NCI-H510A treated with DMSO at 0.1 percent for 48 hours (cell line): ENCODE results near the gene C1QTNF1.
"Not testable (repeated sequence)": the region's sequence is repeated elsewhere in the genome, so short reads cannot be mapped to it uniquely, and the experiment has no call there.

Experiments
- DNase-seq: peaks from one replicate; lab custom pipeline; 2025; lab: John Stamatoyannopoulos, UW

Gene C1QTNF1

GRCh38 chr17:79005063-79005861 lies 18.7 kb upstream of the C1QTNF1 start:
- DNase-seq, result peak; percentile 98

- DNase-seq, result no peak
Observed at GRCh38 chr17:79006046-79006445, 17.9 kb upstream of the C1QTNF1 start.

- DNase-seq, result no peak
Observed at GRCh38 chr17:79006794-79007503, 17.0 kb upstream of the C1QTNF1 start.

GRCh38 chr17:79007504-79008381 lies 16.2 kb upstream of the C1QTNF1 start:
- no peak for DNase-seq

- DNase-seq, result no peak
Observed at GRCh38 chr17:79008666-79009387, 15.1 kb upstream of the C1QTNF1 start.

GRCh38 chr17:79009397-79010303 lies 14.3 kb upstream of the C1QTNF1 start, which contains the start of gene CANT1:
Gene CANT1, minus strand, starts transcription at chr17:79009764. Its CDS starts 12,142 bp downstream, at chr17:78997622.
- peak; percentile 69 for DNase-seq

GRCh38 chr17:79010304-79010646 lies 13.7 kb upstream of the C1QTNF1 start:
- no peak for DNase-seq

- no peak for DNase-seq
Observed at GRCh38 chr17:79011451-79012147, 12.4 kb upstream of the C1QTNF1 start.

- DNase-seq, result no peak
Observed at GRCh38 chr17:79012563-79013134, 11.3 kb upstream of the C1QTNF1 start.

GRCh38 chr17:79014158-79014758 lies 9.7 kb upstream of the C1QTNF1 start:
- no peak for DNase-seq

GRCh38 chr17:79017546-79018369 lies 6.2 kb upstream of the C1QTNF1 start:
- DNase-seq, result no peak

- no peak for DNase-seq
Observed at GRCh38 chr17:79018370-79018695, 5.6 kb upstream of the C1QTNF1 start.

- no peak for DNase-seq
Observed at GRCh38 chr17:79019261-79019631, 4.7 kb upstream of the C1QTNF1 start.

- DNase-seq, result no peak
Observed at GRCh38 chr17:79019632-79020584, 4.1 kb upstream of the C1QTNF1 start.

- DNase-seq, result no peak
Observed at GRCh38 chr17:79020631-79021301, 3.2 kb upstream of the C1QTNF1 start.

GRCh38 chr17:79021929-79022328 lies 2.0 kb upstream of the C1QTNF1 start:
- not testable (repeated sequence) for DNase-seq

- no peak for DNase-seq
Observed at GRCh38 chr17:79022507-79022991, 1.4 kb upstream of the C1QTNF1 start.
